Colon (tissue), 2 donors: ENCODE measurements around the gene PTPRD.

Experiments used
- FAIRE-seq: peaks from 2 replicates; lab custom pipeline; 2012; peaks lifted over from hg19 to GRCh38; lab: Jason Lieb, UNC
- donor health status: control.
- donor health status: control.

The PTPRD gene

GRCh38 chr9:9750719-9751118, 862.1 kb downstream of the PTPRD start:
- FAIRE-seq, result no peak

GRCh38 chr9:9749591-9749990, 863.2 kb downstream of the PTPRD start:
- no peak for FAIRE-seq

- FAIRE-seq, result no peak
Measured at GRCh38 chr9:9747787-9748186, 865.0 kb downstream of the PTPRD start.

- no peak for FAIRE-seq
Measured at GRCh38 chr9:9746826-9747225, 866.0 kb downstream of the PTPRD start.

- no peak for FAIRE-seq
Measured at GRCh38 chr9:9743822-9744221, 869.0 kb downstream of the PTPRD start.

GRCh38 chr9:9730174-9730573, 882.6 kb downstream of the PTPRD start:
- FAIRE-seq, result no peak

- no peak for FAIRE-seq
Measured at GRCh38 chr9:9729082-9729481, 883.7 kb downstream of the PTPRD start.

GRCh38 chr9:9719373-9720112, 893.3 kb downstream of the PTPRD start:
- no peak for FAIRE-seq

- no peak for FAIRE-seq
Measured at GRCh38 chr9:9718691-9719090, 894.1 kb downstream of the PTPRD start.

- FAIRE-seq, result no peak
Measured at GRCh38 chr9:9679433-9679832, 933.4 kb downstream of the PTPRD start.

GRCh38 chr9:9674461-9674860, 938.3 kb downstream of the PTPRD start:
- peak; percentile 21 for FAIRE-seq

- FAIRE-seq, result no peak
Measured at GRCh38 chr9:9670454-9670853, 942.3 kb downstream of the PTPRD start.

- no peak for FAIRE-seq
Measured at GRCh38 chr9:9645006-9645405, 967.8 kb downstream of the PTPRD start.

- no peak for FAIRE-seq
Measured at GRCh38 chr9:9631284-9631683, 981.5 kb downstream of the PTPRD start.

GRCh38 chr9:9625248-9625647, 987.6 kb downstream of the PTPRD start:
- FAIRE-seq, result no peak

GRCh38 chr9:9623506-9623905, 989.3 kb downstream of the PTPRD start:
- FAIRE-seq, result no peak

- FAIRE-seq, result no peak
Measured at GRCh38 chr9:9621355-9621940, 991.4 kb downstream of the PTPRD start.

- FAIRE-seq, result no peak
Measured at GRCh38 chr9:9620736-9621135, 992.1 kb downstream of the PTPRD start.

- no peak for FAIRE-seq
Measured at GRCh38 chr9:9615086-9615485, 997.7 kb downstream of the PTPRD start.

- FAIRE-seq, result no peak
Measured at GRCh38 chr9:9614607-9615006, 998.2 kb downstream of the PTPRD start.

- no peak for FAIRE-seq
Measured at GRCh38 chr9:9612755-9613154, 1000.0 kb downstream of the PTPRD start.

- FAIRE-seq, result no peak
Measured at GRCh38 chr9:9612270-9612669, 1000.5 kb downstream of the PTPRD start.

GRCh38 chr9:9605681-9606080, 1007.1 kb downstream of the PTPRD start:
- FAIRE-seq, result no peak

GRCh38 chr9:9603345-9603744, 1009.5 kb downstream of the PTPRD start:
- no peak for FAIRE-seq
